ENCODE data around the gene GNA12. TPM values are rescaled to one million over a fixed set of nuclear protein-coding genes. Genes with fewer than 3 reads are reported as not detected.
"Not testable (repeated sequence)": the region's sequence is repeated elsewhere in the genome, so short reads cannot be mapped to it uniquely, and the experiment has no call there.

Gene GNA12
- total and polyA plus RNA-seq, 2 experiments from 2014 or later: 28.4 to 40.2 TPM

DNA sequence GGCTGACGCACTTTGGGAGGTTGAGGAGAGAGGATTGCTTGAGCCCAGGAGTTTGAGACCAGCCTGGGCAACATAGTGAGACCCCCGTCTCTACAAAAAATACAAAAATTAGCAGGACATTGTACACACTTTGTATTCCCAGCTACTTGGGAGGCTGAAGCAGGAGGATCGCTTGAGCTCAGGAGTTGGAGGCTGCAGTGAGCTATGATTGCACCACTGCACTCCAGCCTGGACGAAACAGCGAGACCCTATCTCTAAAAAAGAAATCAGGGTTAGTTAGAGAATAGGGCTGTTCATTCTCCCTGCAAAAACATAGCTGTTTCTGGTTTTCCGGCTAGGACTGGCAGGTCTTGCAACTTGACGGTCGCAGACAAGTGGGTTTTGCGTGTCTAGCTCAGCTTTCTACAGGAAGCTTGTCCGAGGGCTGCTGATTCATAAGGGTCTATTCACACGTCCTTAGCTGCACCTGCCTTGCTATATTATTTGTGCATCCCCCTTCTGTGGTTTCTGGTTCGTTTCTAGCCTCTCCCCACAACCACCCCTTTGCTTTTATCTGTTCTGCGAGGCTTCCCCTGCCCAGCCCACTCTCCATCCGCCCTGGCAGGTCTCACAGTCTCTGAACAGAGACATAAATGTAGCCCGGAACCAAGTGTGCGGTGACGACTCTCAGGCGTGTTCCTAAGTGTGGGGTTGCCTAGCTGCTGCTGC is 145.4 kb downstream of the GNA12 start:
- WGBS (ENCODE audit: low lambda C conversion rate, missing lambda C conversion rate): 83% methylated on average over 18 of the region's 18 CpGs
- TF ChIP-seq, protein P1, sequence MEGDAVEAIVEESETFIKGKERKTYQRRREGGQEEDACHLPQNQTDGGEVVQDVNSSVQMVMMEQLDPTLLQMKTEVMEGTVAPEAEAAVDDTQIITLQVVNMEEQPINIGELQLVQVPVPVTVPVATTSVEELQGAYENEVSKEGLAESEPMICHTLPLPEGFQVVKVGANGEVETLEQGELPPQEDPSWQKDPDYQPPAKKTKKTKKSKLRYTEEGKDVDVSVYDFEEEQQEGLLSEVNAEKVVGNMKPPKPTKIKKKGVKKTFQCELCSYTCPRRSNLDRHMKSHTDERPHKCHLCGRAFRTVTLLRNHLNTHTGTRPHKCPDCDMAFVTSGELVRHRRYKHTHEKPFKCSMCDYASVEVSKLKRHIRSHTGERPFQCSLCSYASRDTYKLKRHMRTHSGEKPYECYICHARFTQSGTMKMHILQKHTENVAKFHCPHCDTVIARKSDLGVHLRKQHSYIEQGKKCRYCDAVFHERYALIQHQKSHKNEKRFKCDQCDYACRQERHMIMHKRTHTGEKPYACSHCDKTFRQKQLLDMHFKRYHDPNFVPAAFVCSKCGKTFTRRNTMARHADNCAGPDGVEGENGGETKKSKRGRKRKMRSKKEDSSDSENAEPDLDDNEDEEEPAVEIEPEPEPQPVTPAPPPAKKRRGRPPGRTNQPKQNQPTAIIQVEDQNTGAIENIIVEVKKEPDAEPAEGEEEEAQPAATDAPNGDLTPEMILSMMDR (IDR thresholded peaks at IDR 0.05; ENCODE audit: poor library complexity): no peak
- TF ChIP-seq EZH2 (IDR thresholded peaks at IDR 0.05; ENCODE audit: borderline replicate concordance): no peak
- TF ChIP-seq EZH2phosphoT487 (IDR thresholded peaks at IDR 0.05; ENCODE audit: low read depth, severe bottlenecking, unreplicated experiment): no peak

DNA sequence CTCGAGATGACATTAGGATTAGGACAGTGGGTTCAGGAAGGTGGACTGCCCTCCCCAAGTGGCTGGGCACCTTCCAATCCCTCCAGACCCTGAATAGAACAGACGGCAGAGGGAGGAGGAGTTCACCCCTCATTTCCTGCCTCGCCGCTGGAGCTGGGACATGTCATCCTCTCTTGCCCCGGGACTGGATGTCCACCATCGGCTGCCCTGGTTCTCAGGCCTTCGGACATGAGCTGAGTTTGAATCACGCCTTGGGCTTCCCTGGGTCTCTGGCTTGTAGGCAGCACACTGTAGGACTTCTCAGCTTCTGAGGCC is 150.0 kb downstream of the GNA12 start:
- not testable (repeated sequence) for H3K36me3 ChIP-seq (replicated peaks; ENCODE audit: insufficient read depth, low read depth); H3K4me2 ChIP-seq; H3K27ac ChIP-seq; H3K4me3 ChIP-seq; H3K9me3 ChIP-seq (ENCODE audit: low read depth); H3K79me2 ChIP-seq; DNase-seq (ENCODE audit: low spot score); H2AFZ ChIP-seq; H3K9me2 ChIP-seq (replicated peaks; ENCODE audit: insufficient read depth); H3K4me1 ChIP-seq (ENCODE audit: insufficient read depth); H4K20me1 ChIP-seq (ENCODE audit: insufficient read depth, poor library complexity, severe bottlenecking)
- 93% methylated on average over 8 of the region's 8 CpGs for WGBS (ENCODE audit: low lambda C conversion rate, missing lambda C conversion rate)
- H3K27me3 ChIP-seq: peaks cover 12% of the 10 kb centered on the region

More for the DNA sequence above, 145.4 kb downstream of the GNA12 start:
- H3K4me1 ChIP-seq (ENCODE audit: insufficient read depth): no peaks in the 10 kb centered on the region
- H3K9me3 ChIP-seq (ENCODE audit: low read depth): no peaks in the 10 kb centered on the region
- no peaks in the 10 kb centered on the region for H3K79me2 ChIP-seq
- H3K4me2 ChIP-seq: no peak overlapping the region
- H3K27me3 ChIP-seq: no peaks in the 10 kb centered on the region
- no peaks in the 10 kb centered on the region for H4K20me1 ChIP-seq (ENCODE audit: insufficient read depth, poor library complexity, severe bottlenecking)
- H3K4me3 ChIP-seq: no peak overlapping the region
- no peak overlapping the region for H2AFZ ChIP-seq
- no peak for DNase-seq (ENCODE audit: low spot score)
- H3K9me2 ChIP-seq (replicated peaks; ENCODE audit: insufficient read depth): no peaks in the 10 kb centered on the region
- no peak overlapping the region for H3K27ac ChIP-seq
- no peaks in the 10 kb centered on the region for H3K36me3 ChIP-seq (replicated peaks; ENCODE audit: insufficient read depth, low read depth)

DNA sequence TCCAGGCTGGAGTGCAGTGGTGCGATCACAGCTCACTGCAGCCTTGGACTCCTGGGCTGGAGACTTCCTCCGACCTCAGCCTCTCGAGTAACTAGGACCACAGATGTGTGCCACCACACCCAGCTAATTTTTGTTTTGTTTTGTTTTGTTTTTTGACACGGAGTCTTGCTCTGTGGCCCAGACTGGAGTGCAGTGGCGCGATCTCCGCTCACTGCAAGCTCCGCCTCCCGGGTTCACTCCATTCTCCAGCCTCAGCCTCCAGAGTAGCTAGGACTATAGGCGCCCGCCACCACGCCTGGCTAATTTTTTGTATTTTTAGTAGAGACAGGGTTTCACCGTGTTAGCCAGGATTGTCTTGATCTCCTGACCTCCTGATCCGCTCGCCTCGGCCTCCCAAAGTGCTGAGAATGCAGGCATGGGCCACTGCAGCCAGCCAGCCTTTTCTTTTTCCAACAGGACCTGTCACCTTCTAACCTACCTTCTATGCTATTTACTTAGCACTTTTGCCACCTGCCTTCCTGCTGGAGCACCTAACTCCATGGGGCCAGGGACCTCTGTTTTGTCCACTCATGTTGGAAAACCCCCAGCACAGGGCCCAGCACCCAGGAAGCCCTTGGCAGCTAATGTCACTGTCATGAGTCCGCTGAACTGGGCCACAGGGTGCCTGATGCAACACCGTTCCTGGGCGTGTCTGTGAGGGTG is 150.5 kb downstream of the GNA12 start:
- not testable (repeated sequence) for H3K4me1 ChIP-seq (ENCODE audit: insufficient read depth); DNase-seq (ENCODE audit: low spot score); H4K20me1 ChIP-seq (ENCODE audit: insufficient read depth, poor library complexity, severe bottlenecking); H3K9me2 ChIP-seq (replicated peaks; ENCODE audit: insufficient read depth); H3K79me2 ChIP-seq; H3K4me2 ChIP-seq; H3K36me3 ChIP-seq (replicated peaks; ENCODE audit: insufficient read depth, low read depth); H2AFZ ChIP-seq; H3K9me3 ChIP-seq (ENCODE audit: low read depth); H3K4me3 ChIP-seq; H3K27ac ChIP-seq
- H3K27me3 ChIP-seq: peaks cover 17% of the 10 kb centered on the region
- 94% methylated on average over 19 of the region's 19 CpGs for WGBS (ENCODE audit: low lambda C conversion rate, missing lambda C conversion rate)

DNA sequence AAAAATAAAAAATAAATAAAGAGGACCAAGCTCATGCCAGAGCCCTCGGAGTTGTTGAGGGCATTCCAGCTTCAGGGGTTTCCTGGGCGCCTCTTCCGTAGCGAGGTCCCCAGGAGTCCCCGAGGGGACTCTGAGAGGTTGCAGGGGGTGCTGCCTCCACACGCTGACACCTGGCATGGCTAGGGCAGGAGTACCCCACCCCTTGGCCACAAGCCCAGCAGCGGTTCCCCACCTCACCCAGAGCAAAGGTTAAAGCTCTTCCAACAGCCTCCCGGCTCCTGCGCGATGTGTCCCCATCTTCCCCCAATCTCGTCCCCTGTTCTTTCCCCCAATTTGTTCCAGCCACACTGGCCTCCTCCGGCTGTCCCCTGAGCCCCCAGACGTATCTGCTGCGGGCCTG is 151.6 kb downstream of the GNA12 start:
- 91% methylated on average over 14 of the region's 14 CpGs for WGBS (ENCODE audit: low lambda C conversion rate, missing lambda C conversion rate)

DNA sequence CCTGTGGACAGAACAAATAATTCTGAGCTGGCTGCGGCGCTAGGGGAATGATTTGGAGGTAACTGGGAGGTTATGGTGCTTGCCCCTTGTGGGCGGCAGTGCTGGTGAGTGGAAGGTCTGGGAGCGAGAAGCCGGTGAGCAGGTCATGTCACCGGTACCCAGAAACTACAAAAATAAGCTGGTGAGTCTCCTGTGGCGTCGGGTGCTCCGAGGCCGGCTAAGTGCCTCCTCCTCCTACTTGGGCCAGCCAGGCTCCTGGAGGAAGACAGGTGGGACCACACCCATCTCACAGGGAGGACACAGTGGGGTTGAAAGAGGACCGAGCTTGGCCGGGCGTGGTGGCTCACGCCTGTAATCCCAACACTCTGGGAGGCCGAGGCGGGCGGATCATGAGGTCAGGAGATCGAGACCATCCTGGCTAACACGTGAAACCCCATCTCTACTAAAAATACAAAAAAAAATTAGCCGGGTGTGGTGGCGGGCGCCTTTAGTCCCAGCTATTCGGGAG is 152.1 kb downstream of the GNA12 start:
- H3K36me3 ChIP-seq (replicated peaks; ENCODE audit: insufficient read depth, low read depth); H3K4me1 ChIP-seq (ENCODE audit: insufficient read depth); H3K79me2 ChIP-seq; H2AFZ ChIP-seq; H3K4me2 ChIP-seq; H3K9me2 ChIP-seq (replicated peaks; ENCODE audit: insufficient read depth); H3K9me3 ChIP-seq (ENCODE audit: low read depth); H3K27ac ChIP-seq; H4K20me1 ChIP-seq (ENCODE audit: insufficient read depth, poor library complexity, severe bottlenecking); H3K4me3 ChIP-seq; DNase-seq (ENCODE audit: low spot score): not testable (repeated sequence)
- H3K27me3 ChIP-seq: peaks cover 32% of the 10 kb centered on the region
- 95% methylated on average over 23 of the region's 23 CpGs for WGBS (ENCODE audit: low lambda C conversion rate, missing lambda C conversion rate)

More for the DNA sequence above, 151.6 kb downstream of the GNA12 start:
- no peak overlapping the region for H3K27ac ChIP-seq
- DNase-seq (ENCODE audit: low spot score): no peak
- H3K79me2 ChIP-seq: no peaks in the 10 kb centered on the region
- no peaks in the 10 kb centered on the region for H3K36me3 ChIP-seq (replicated peaks; ENCODE audit: insufficient read depth, low read depth)
- H2AFZ ChIP-seq: no peak overlapping the region
- no peaks in the 10 kb centered on the region for H3K9me2 ChIP-seq (replicated peaks; ENCODE audit: insufficient read depth)
- H4K20me1 ChIP-seq (ENCODE audit: insufficient read depth, poor library complexity, severe bottlenecking): no peaks in the 10 kb centered on the region
- H3K27me3 ChIP-seq: peaks cover 26% of the 10 kb centered on the region
- H3K4me3 ChIP-seq: no peak overlapping the region
- peaks cover 4% of the 10 kb centered on the region for H3K4me1 ChIP-seq (ENCODE audit: insufficient read depth)
- no peak overlapping the region for H3K4me2 ChIP-seq
- TF ChIP-seq EZH2phosphoT487 (IDR thresholded peaks at IDR 0.05; ENCODE audit: low read depth, severe bottlenecking, unreplicated experiment) (no peak), EZH2 (IDR thresholded peaks at IDR 0.05; ENCODE audit: borderline replicate concordance) (no peak)
- TF ChIP-seq, protein P1 (IDR thresholded peaks at IDR 0.05; ENCODE audit: poor library complexity): no peak
- H3K9me3 ChIP-seq (ENCODE audit: low read depth): no peaks in the 10 kb centered on the region

All from hepatocyte (in vitro differentiated cells).